Measurements from ENCODE around the gene CASKIN2. TPM values are rescaled to one million over a fixed set of nuclear protein-coding genes. Genes with fewer than 3 reads are reported as not detected.
"Not testable (repeated sequence)": the region's sequence is repeated elsewhere in the genome, so short reads cannot be mapped to it uniquely, and the experiment has no call there.

Gene CASKIN2
- total RNA-seq, 2 donors from 2014 or later, result 2.9 to 5.4 TPM

DNA sequence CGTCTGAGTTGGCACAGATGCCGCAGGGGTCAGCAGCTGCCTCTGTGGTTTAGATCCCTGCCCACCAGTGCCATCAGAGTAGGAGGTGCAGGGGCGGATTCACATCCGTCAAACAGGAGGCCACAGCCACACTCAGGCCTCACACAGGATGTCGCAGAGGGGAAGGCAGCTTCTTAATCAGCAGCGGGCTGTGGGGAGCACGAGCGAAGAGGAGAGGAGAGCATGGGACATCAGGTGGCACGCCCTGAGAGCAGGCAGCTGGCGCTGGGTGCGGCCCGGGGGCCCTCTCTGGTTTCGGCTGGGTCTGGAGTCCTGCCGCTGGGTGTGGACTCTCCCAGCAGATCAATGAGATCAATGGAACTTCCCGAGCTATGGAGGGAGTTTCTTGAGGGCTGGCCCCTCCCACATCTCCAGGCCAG, 19.8 kb upstream of the CASKIN2 start:
- peak; percentile 98 for ATAC-seq (replicated peaks)
- Mint-ChIP-seq H3K36me3 (ENCODE audit: low read depth) (no peaks in the 10 kb centered on the region), H3K9me3 (no peaks in the 10 kb centered on the region), H3K27ac (peak overlapping the region; percentile 94), H3K27me3 (no peaks in the 10 kb centered on the region), H3K4me1 (peaks cover 9% of the 10 kb centered on the region), H3K4me3 (peak overlapping the region; percentile 80)

DNA sequence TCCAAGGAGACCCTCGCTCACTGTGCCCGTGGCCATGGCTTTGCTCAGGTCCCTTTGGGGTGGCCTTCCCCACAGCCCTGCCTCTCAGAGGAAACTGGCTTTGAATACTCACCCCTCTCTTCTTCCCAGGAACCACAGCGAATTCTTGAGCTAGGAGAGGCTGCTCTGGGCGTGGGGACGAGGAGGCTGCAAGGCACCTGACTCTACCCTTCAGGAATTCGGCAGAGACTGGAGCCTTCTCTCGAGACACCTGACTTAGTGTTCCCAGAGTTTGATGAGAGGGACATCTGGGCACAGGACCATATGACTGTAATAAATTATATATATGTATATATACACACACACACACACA, 16.4 kb upstream of the CASKIN2 start:
- Mint-ChIP-seq H3K27me3 (no peaks in the 10 kb centered on the region), H3K4me3 (no peak overlapping the region), H3K36me3 (ENCODE audit: low read depth) (no peaks in the 10 kb centered on the region), H3K4me1 (peaks cover 9% of the 10 kb centered on the region), H3K9me3 (no peaks in the 10 kb centered on the region), H3K27ac (no peak overlapping the region)
- ATAC-seq (replicated peaks), result no peak

DNA sequence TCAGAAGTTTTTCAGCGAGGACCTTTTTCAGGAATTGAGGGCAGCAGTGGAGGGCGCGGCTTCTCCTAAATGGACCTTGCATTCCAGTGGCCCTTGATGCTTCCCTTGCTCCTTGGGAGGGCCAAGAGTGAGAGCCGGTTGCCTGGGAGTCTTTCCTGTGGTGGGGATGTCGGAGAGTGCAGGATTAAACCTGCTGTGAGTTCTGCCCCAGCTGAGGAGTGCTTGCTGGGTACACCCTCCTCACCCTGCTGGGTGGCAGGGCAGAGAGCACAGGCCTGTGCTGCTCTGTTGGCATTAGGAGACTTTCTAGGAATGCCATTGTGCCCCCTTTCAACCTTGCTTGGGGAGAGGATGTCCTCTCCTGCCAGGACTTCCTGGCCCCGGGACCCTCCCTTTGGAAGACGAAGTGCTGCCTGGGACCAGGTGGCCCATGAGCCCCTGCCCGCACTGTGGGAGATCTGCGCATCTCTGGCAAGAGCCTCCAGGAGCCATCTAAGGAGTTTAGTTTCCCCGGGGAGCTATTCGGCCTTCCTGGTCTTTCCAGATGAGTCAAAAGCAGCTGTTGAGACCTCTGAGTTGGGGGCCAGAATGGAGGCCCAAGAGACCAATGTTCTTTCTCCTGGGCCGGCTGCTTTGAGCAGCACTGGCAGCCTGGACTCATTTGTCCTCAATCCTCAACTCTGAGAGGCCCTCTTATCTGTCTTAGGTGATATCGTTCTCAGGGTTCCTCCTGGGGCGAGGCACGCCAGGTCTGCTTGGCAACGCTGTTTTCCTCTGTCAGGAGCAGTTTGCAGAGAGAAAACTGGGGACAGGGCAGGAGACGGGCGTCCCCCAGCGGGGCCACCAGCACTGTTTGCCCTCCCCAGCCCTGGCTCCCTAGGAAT, 15.7 kb upstream of the CASKIN2 start:
- ATAC-seq (replicated peaks), result no peak
- no peaks in the 10 kb centered on the region for H3K27me3 Mint-ChIP-seq
- no peaks in the 10 kb centered on the region for H3K9me3 Mint-ChIP-seq
- H3K27ac Mint-ChIP-seq, result no peak overlapping the region
- no peak overlapping the region for H3K4me3 Mint-ChIP-seq
- H3K36me3 Mint-ChIP-seq (ENCODE audit: low read depth), result no peaks in the 10 kb centered on the region
- peaks cover 9% of the 10 kb centered on the region for H3K4me1 Mint-ChIP-seq

DNA sequence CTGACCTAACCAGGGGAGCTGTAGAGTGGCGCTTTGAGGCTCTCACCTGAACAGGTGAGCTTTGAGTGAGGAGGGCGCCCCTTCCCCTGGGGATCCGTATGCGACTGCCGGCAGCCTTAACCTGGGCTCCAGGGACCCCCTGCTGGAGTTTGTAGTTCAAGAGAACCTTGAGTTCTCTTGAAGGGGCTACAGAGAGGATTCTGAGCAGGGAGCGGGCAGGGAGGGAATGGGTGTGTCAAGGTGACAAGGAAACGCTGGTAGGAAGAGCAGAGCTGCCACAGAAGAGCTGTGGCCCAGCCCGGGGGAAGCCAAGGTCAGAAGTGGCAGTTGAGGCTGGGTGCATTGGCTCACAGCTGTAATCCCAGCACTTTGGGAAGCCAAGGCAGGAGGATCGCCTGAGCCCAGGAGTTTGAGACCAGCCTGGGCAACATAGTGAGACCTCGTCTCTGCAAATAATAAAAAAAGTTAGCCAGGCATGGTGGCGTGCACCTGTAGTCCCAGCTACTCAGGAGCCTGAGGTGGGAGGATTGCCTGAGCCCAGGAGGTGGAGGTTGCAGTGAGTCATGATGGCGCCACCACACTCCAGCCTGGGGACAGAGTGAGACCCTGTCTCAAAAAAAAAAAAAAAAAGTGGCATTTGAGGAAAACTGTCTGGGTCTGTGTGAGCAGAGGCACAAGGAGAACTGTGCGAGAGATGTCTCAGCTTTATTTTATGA, 11.4 kb upstream of the CASKIN2 start:
- Mint-ChIP-seq H3K27me3 (no peaks in the 10 kb centered on the region), H3K27ac (no peak overlapping the region), H3K4me1 (no peaks in the 10 kb centered on the region), H3K4me3 (peak overlapping the region; percentile 77), H3K9me3 (no peaks in the 10 kb centered on the region), H3K36me3 (ENCODE audit: low read depth) (peaks cover 14% of the 10 kb centered on the region)
- no peak for ATAC-seq (replicated peaks)

DNA sequence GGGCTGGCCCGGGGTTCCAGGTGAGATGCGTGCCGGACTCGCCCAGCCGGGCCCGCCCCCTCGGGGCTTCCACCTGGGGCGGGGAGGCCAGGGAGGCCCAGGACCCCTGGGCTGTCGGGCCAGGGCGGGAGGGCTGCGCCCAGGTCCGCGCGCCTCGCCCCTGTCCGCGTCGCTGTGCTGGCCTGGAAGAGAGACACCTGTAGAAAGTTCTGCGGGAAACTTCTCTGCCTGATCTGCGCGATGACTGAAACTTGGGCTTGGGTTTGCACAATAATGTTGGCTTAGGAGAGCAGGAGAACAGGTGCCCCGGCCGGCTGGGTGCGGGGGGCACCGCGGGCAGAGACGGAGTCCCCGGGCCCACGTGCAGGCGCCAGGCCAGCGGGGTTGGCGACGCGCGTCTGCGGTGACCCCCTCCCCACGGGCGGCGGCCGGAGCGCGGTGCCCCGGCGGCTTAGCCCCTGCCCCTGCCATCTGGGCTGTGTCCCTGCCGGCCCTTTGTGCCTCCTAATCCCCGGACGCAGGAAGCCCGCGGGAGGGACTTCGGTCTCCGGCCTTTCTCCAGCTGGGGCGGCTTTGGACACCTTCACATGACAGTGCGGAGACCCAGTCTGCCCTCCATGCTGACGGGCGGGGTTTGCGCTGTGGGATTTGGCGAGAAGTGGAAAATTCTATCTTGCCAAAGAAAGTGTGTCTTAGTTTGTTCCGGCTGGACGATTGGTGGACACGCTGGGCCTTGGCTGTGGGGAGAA, 10.6 kb upstream of the CASKIN2 start:
- H3K27me3 Mint-ChIP-seq, result no peaks in the 10 kb centered on the region
- H3K9me3 Mint-ChIP-seq, result no peaks in the 10 kb centered on the region
- peaks cover 19% of the 10 kb centered on the region for H3K36me3 Mint-ChIP-seq (ENCODE audit: low read depth)
- H3K4me1 Mint-ChIP-seq, result no peaks in the 10 kb centered on the region
- no peak overlapping the region for H3K27ac Mint-ChIP-seq
- peak overlapping the region; percentile 77 for H3K4me3 Mint-ChIP-seq
- peak; percentile 32 for ATAC-seq (replicated peaks)

DNA sequence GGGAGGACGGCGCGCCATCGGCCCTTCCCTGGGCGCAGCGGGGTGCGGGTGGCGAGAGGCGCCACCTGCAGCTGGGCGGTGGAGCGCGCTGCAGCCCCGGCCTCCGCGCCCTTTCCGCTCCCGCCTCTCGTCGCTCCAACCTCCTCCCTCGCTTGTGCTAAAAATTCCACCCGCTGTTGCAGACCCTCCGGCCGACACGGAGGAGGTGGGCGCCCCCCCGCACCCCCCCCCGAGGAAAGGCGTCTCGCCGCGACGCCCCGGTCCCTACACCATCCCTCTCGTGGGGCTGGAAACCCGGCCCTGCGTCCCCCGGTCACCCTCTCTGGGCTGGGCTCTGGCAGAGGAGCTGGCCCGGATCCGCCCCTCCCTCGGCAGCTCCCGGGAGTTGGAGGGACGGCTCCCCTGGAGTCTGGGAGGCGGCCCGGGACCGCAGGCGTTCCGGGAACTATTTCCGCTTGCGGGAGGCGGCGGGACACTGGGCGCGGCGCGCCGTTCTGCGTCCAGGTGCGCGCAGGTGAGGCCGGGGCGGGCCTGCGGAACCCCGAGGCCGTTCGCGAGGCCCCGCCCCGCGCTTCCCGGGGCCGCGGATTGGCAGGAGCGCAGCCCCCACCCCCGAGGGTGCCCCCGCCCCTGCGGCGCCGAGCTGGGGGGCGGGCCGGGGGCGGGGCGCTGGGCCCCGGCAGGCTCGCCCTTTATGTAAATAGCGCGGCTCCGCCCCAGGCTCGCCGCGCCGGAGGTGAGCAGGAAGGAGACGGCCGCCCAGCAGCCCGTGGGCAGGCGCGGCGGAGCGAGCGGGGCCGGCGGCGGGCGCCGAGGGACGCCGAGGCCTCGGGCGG, 9.9 kb upstream of the CASKIN2 start, which contains the start of gene LLGL2:
TSS of gene LLGL2 (plus strand) at position 728 of the 836 bp plus-strand sequence. CDS start 17,730 bp downstream, outside the sequence.
- Mint-ChIP-seq H3K36me3 (ENCODE audit: low read depth) (peaks cover 24% of the 10 kb centered on the region), H3K27me3 (no peaks in the 10 kb centered on the region), H3K4me3 (peak within 1 kb of the TSS; percentile 77), H3K27ac (no peak within 1 kb of the TSS), H3K9me3 (no peaks in the 10 kb centered on the region), H3K4me1 (no peaks in the 10 kb centered on the region)
- peak; percentile 94 for ATAC-seq (replicated peaks)

DNA sequence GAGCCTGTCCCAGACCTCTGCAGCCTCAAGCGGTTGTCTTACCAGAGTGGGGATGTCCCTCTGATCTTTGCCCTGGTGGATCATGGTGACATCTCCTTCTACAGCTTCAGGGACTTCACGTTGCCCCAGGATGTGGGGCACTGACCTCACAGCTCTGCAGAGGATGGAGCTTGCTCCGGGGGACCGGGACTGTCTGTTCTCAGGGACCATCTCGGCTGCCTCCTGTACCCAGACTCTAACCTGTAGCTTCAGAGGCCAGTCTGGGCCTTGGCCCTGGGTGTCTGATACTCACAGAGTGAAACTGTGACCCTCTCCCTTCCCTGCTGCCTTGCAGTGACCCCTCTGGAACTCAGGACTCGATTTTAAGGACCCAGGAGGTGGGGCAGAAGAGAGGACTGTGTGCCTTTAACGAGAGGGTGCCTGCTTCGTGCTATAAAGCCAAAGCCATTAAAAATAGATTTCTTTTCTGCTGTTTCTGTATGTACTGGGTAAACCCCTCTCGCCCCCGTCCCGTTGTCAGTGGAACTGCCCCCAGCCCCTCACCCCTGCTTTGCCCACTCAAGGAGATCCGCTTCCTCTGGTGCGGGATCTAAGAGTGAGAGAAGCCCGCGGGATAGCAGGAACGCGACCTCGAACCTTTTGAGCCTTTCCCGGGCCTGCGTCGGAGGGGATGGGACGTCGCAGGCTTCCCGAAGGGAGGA, 9.1 kb upstream of the CASKIN2 start:
- H3K36me3 Mint-ChIP-seq (ENCODE audit: low read depth), result peaks cover 31% of the 10 kb centered on the region
- no peak for ATAC-seq (replicated peaks)
- H3K9me3 Mint-ChIP-seq, result no peaks in the 10 kb centered on the region
- no peak overlapping the region for H3K27ac Mint-ChIP-seq
- H3K4me1 Mint-ChIP-seq, result no peaks in the 10 kb centered on the region
- peak overlapping the region; percentile 22 for H3K4me3 Mint-ChIP-seq
- H3K27me3 Mint-ChIP-seq, result no peaks in the 10 kb centered on the region

DNA sequence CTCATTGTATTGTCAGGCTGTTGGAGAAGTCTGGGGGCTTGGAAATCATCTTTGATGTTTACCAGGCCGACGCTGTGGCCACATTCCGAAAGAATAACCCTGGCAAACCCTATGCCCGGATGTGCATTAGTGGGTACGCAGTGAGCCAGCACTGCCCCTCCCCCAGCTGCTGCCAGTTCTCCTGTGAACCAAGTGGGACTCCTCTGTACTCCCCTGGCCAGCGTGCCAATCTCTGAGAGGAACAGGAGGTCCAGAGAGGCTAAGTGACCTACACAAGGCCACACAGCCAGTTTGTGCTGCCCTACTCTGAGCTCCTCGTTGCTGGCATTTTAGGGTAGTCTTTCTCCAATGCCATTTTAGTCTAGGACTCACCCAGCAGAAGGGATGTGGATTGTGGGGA, 8.3 kb upstream of the CASKIN2 start:
- Mint-ChIP-seq H3K27ac (no peak overlapping the region), H3K4me3 (no peak overlapping the region), H3K36me3 (ENCODE audit: low read depth) (peaks cover 39% of the 10 kb centered on the region), H3K4me1 (peaks cover 2% of the 10 kb centered on the region), H3K27me3 (no peaks in the 10 kb centered on the region), H3K9me3 (no peaks in the 10 kb centered on the region)
- ATAC-seq (replicated peaks), result no peak

DNA sequence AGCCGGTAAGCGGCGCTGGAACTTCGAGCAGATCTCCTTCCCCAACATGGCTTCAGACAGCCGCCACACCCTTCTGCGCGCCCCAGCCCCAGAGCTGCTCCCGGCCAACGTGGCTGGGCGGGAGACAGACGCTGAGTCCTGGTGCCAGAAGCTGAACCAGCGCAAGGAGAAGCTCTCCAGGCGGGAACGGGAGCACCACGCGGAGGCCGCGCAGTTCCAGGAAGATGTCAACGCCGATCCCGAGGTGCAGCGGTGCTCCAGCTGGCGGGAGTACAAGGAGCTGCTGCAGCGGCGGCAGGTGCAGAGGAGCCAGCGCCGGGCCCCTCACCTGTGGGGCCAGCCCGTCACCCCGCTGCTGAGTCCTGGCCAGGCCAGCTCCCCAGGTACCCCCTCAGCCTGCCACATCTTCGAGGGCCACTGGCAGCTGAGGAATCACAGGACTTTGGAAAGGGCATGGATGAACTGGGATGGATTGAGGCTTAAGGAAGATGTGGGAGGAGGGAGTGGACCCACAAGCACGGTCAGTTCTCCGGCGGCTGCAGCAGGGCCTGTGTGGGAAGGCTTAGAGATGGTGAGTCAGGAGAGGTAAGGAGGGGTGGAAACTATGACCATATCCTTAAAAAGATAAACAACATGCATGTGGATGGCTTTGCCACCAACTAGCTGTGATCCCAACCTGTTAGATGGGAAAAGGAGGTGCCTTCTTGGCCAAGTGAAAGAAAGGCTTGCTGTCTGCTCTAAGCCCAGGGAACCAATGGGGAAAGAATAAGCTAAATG, 6.8 kb upstream of the CASKIN2 start:
- Mint-ChIP-seq H3K9me3 (no peaks in the 10 kb centered on the region), H3K27me3 (no peaks in the 10 kb centered on the region), H3K4me1 (peaks cover 15% of the 10 kb centered on the region), H3K27ac (peak overlapping the region; percentile 15), H3K36me3 (ENCODE audit: low read depth) (peaks cover 52% of the 10 kb centered on the region), H3K4me3 (no peak overlapping the region)
- no peak for ATAC-seq (replicated peaks)

DNA sequence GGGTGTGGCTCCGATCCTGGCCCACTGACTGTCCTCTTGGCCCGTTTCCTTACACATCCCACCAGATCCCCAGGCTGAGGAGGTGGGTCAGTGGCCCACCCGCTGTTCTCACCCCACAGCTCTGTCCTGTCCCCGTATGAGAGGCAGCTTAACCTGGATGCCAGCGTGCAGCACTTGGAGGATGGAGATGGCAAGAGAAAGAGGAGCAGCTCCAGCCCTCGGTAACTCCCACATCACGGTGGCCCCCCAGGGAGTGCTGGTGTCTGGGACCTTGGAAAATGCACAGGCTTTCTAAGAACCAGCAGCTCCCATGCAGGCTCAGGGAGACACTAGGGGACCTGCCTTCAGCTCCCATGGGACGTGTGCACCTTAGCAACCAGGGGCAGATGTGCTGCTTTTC, 6.0 kb upstream of the CASKIN2 start:
- Mint-ChIP-seq H3K27ac (no peak overlapping the region), H3K4me3 (no peak overlapping the region), H3K27me3 (no peaks in the 10 kb centered on the region), H3K4me1 (peaks cover 15% of the 10 kb centered on the region), H3K9me3 (no peaks in the 10 kb centered on the region), H3K36me3 (ENCODE audit: low read depth) (peaks cover 52% of the 10 kb centered on the region)
- ATAC-seq (replicated peaks), result no peak

DNA sequence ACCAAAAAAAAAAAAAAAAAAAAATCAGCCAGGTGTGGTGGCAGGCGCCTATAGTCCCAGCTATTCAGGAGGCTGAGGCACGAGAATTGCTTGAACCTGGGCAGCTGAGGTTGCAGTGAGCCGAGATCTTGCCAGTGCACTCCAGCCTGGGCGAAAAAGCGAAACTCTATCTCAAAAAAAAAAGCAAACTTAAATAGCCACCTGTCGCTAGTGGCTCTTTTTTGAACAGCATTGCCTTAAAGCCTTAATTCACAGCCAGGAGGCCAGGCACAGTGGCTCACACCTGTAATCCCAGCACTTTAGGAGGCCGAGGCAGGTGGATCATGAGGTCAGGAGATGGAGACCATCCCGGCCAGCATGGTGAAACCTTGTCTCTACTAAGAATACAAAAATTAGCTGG, 5.1 kb upstream of the CASKIN2 start:
- ATAC-seq (replicated peaks); H3K4me3 Mint-ChIP-seq; H3K27me3 Mint-ChIP-seq; H3K9me3 Mint-ChIP-seq; H3K27ac Mint-ChIP-seq: not testable (repeated sequence)
- peaks cover 15% of the 10 kb centered on the region for H3K4me1 Mint-ChIP-seq
- peaks cover 52% of the 10 kb centered on the region for H3K36me3 Mint-ChIP-seq (ENCODE audit: low read depth)

DNA sequence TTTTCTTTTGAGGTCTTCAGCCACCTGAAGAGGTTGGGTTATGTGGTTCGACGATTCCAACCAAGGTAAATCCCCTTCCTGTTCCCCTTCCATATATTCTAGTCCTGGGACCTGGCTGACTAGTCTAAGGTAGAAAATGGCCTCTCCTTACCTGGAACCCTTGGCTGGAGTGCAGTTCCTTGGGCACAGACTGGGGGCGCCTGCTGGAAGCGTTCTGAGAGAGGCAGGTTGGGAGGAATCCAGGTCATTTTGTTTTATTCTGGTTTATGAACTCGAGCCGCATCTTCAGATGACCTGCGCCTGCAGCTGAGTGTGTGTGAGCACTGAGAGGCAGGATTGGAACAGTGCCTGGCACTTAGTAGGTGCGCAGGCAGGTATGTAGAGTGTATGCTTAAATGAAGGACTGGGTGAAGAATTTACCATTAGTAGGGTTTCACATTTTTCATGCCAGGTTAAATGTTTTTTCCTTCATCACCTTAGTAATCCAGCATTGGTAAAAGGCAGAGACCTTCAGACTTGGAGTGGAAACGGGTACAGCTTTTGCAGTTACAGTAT, 3.7 kb upstream of the CASKIN2 start:
- H3K9me3 Mint-ChIP-seq, result no peaks in the 10 kb centered on the region
- peaks cover 15% of the 10 kb centered on the region for H3K4me1 Mint-ChIP-seq
- peak overlapping the region; percentile 68 for H3K4me3 Mint-ChIP-seq
- no peaks in the 10 kb centered on the region for H3K27me3 Mint-ChIP-seq
- ATAC-seq (replicated peaks), result no peak
- H3K27ac Mint-ChIP-seq, result no peak overlapping the region
- H3K36me3 Mint-ChIP-seq (ENCODE audit: low read depth), result peaks cover 52% of the 10 kb centered on the region
